Activated CD4-positive, alpha-beta T cell treated with anti-CD3 and anti-CD28 coated beads for 36 hours (primary cell): ENCODE data around the gene IFT80. TPM values are rescaled to one million over a fixed set of nuclear protein-coding genes. Genes with fewer than 3 reads are reported as not detected.
"Not testable (repeated sequence)": the region's sequence is repeated elsewhere in the genome, so short reads cannot be mapped to it uniquely, and the experiment has no call there.

Experiments used
- ATAC-seq: fragments of 200-7000 bp; cut with Tn5 transposase; one replicate; pipeline ENCODE4 v1.10.0; 2021; ENCODE audit warnings: mild to moderate bottlenecking, moderate library complexity
- CTCF ChIA-PET: fragments of 350-600 bp; sonication (Branson Sonifier 250); formaldehyde crosslinking; loops from one replicate; lab custom pipeline; 2021; ENCODE audit warnings: antibody characterized with exemption; lab: Charles Lee
- POLR2A ChIA-PET: fragments of 350-600 bp; sonication (Branson Sonifier 250); formaldehyde crosslinking; loops from one replicate; lab custom pipeline; 2021; ENCODE audit warnings: antibody characterized with exemption, inconsistent platforms; lab: Charles Lee
- DNase-seq: peaks from one replicate; pipeline ENCODE4 v3.0.0-alpha.2; 2020
- H3K27ac Mint-ChIP-seq: one replicate; pipeline ENCODE4 v1.8.0; 2021; ENCODE audit warnings: mixed read lengths
- H3K27me3 Mint-ChIP-seq: one replicate; pipeline ENCODE4 v1.8.0; 2021; ENCODE audit warnings: mixed read lengths
- H3K36me3 Mint-ChIP-seq: one replicate; pipeline ENCODE4 v1.8.0; 2021; ENCODE audit warnings: low read depth, mixed read lengths
- H3K4me1 Mint-ChIP-seq: one replicate; pipeline ENCODE4 v1.8.0; 2021; ENCODE audit warnings: mixed read lengths
- H3K4me3 Mint-ChIP-seq: one replicate; pipeline ENCODE4 v1.8.0; 2021; ENCODE audit warnings: mild to moderate bottlenecking, moderate library complexity, mixed read lengths
- H3K9me3 Mint-ChIP-seq: one replicate; pipeline ENCODE4 v1.8.0; 2021; ENCODE audit warnings: low read depth, mixed read lengths
- intact Hi-C, 2 experiments: fragments of 100-400 bp; cut with DNase I in 1 of 2; cut with micrococcal nuclease in 1 of 2; formaldehyde crosslinking; loops; one replicate each; pipeline versions ENCODE4 v1.14.2 to v1.15.1; 2022 to 2024; cut with DNase I, micrococcal nuclease
- total RNA-seq, 2 experiments: library from RNA; stranded (reverse); gene quantifications; one replicate each; pipeline ENCODE4 v1.2.3, GENCODE V29; 2021

The IFT80 gene
- total RNA-seq, 2 experiments from 2014 or later: 15.0 to 18.1 TPM

DNA sequence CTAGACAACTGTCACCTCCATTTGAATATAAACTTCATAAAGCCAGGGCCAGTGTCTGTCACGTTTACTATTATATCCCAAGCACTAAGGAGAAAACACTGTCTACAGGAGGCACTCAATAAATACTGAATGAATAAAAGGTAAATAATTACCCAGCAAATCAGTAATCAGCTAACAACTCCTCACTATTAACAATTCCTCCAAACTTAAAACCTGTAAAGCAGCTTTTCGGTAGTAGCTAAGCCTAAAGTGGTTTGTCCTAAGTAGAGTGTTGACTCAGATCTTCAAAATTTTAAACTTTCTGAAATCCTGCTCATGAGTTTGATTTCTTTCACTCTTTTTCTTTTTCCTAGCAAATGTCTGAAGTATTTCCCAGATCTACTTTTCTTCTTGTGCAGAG lies 133.9 kb downstream of the IFT80 start:
- Mint-ChIP-seq H3K9me3 (no peaks in the 10 kb centered on the region), H3K4me3 (no peak overlapping the region), H3K27ac (no peak overlapping the region), H3K4me1 (no peaks in the 10 kb centered on the region), H3K36me3 (peaks cover 9% of the 10 kb centered on the region), H3K27me3 (no peaks in the 10 kb centered on the region)
- DNase-seq (no peak), ATAC-seq (no peak)
- intact Hi-C loops: no loop called here
- ChIA-PET POLR2A (no interaction called here), CTCF (no interaction called here)

DNA sequence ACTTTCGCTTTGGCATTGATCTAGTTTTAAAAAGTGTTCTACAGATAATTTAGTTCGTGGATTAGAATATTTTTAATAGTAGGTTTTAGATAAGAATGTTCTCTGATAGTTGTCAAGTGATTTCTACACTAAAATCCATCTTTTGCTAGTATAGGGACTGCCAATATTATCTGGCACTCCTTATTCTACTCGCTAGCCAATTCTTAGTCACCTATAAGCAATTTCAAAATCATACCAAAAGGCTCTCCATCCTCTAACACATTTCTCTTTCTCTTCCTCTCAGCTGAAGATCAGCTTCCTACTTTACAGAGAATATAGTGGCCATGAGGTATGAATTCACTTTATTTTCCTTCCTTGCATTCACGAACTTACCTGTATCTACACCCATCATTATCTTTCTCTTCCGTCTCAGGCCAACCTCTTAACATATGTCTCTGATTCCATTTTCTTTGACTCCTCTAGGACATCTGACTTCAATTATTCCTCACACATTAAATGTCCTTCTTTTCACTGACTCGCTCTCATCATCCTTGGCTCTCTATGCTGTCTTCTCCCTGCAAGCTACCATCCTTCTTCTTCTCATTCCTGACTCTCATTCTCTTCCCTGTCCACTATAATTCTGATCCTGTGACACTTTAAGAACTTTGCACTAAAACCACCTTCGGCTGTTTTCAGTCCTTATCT lies 138.3 kb downstream of the IFT80 start:
- H3K36me3 Mint-ChIP-seq: peaks cover 7% of the 10 kb centered on the region
- CTCF ChIA-PET: no interaction called here
- DNase-seq (no peak), ATAC-seq (no peak)
- POLR2A ChIA-PET: no interaction called here
- H3K27ac Mint-ChIP-seq: no peak overlapping the region
- H3K4me1 Mint-ChIP-seq: no peaks in the 10 kb centered on the region
- no peaks in the 10 kb centered on the region for H3K27me3 Mint-ChIP-seq
- no peak overlapping the region for H3K4me3 Mint-ChIP-seq
- no peaks in the 10 kb centered on the region for H3K9me3 Mint-ChIP-seq
- intact Hi-C loops: no loop called here

DNA sequence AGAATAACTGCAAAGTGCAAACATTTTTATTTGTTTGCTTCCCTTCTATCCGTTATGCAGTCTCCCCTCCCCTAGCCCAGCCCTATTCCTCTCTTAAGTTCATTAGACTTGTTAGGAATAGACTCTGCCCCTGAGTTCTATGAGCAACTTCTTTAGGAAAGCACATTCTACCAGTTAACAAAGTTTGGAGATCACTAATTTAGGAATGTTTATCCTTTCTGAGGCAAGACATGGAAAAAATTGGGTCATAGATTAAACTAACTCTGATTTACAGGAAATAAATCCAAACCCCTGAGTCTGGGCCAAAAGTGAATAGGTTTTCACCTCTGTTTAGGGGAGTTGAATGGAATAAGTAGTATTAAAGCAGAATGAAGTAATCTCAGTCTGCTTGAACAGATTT lies 139.4 kb downstream of the IFT80 start:
- Mint-ChIP-seq H3K27ac (no peak overlapping the region), H3K36me3 (peaks cover 7% of the 10 kb centered on the region), H3K27me3 (no peaks in the 10 kb centered on the region), H3K4me3 (no peak overlapping the region), H3K4me1 (no peaks in the 10 kb centered on the region), H3K9me3 (no peaks in the 10 kb centered on the region)
- intact Hi-C loops: no loop called here
- POLR2A ChIA-PET: no interaction called here
- CTCF ChIA-PET: interaction anchor here (0.7 kb wide), 1 partner anchor 154 kb away, joined by 3 read pairs; no protein-coding TSS in a partner anchor
- DNase-seq (no peak), ATAC-seq (no peak)

DNA sequence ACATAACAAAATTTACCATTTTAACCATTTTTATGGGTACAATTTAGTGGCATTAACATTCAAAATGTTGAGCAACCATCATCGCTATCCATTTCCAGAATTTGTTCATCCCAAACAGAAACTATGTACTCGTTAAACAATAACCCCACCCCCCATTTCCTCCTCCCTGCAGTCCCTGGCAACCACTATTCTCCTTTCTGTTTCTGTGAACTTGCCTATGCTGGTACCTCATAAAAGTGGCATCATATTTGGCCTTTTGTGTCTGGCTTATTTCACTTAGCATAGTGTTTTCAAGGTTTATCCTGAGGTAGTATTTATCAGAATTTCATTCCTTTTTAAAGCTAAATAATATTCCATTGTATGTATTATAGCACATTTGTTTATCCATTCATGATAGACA lies 141.4 kb downstream of the IFT80 start:
- H3K27me3 Mint-ChIP-seq: no peaks in the 10 kb centered on the region
- no peaks in the 10 kb centered on the region for H3K9me3 Mint-ChIP-seq
- ChIA-PET CTCF (no interaction called here), POLR2A (no interaction called here)
- H3K27ac Mint-ChIP-seq: no peak overlapping the region
- no peak overlapping the region for H3K4me3 Mint-ChIP-seq
- DNase-seq: no peak
- peaks cover 4% of the 10 kb centered on the region for H3K36me3 Mint-ChIP-seq
- no peaks in the 10 kb centered on the region for H3K4me1 Mint-ChIP-seq
- intact Hi-C loops: no loop called here
- ATAC-seq: no peak

DNA sequence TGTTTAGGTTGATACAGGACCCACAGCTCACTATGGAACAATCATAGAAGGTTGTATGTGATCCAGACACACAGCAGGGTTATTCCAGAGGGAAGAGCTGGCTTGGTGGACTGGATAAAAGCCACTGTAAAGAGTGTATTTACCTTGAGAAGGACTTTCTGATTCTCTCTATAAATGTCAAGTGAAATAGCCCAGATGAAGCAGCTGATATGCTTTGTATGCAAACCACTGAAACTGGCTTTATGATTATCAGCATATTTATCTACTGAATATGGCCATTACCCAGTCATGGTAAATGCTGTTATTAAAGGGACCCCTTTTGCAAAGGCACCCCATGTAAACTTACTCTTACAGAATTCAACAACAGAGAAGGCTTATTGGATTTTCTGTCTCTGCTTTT lies 145.7 kb downstream of the IFT80 start:
- ChIA-PET POLR2A (no interaction called here), CTCF (no interaction called here)
- H3K27me3 Mint-ChIP-seq: peaks cover 4% of the 10 kb centered on the region
- intact Hi-C loops: no loop called here
- no peak for DNase-seq
- H3K9me3 Mint-ChIP-seq: no peaks in the 10 kb centered on the region
- H3K27ac Mint-ChIP-seq: no peak overlapping the region
- H3K4me3 Mint-ChIP-seq: no peak overlapping the region
- H3K36me3 Mint-ChIP-seq: no peaks in the 10 kb centered on the region
- ATAC-seq: no peak
- no peaks in the 10 kb centered on the region for H3K4me1 Mint-ChIP-seq

DNA sequence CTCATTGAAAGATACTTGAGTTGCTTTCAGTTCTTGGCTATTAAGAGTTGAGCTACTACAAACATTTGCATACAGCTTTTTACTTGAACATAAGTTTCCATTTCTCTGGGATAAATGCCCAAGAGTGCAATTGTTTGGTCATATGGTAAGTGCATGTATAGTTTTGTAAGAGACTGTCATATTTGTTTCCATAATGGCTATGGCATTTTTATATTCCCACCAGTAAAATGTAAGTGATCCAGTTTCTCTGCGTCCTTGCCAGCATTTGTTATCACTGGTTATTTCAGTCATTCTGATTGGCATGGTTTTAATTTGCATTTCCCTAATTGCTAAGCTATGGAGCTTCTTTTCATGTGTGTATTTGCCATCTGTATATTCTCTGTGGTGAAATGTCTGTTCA lies 151.3 kb downstream of the IFT80 start:
- intact Hi-C loops: no loop called here
- Mint-ChIP-seq H3K27me3 (peaks cover 6% of the 10 kb centered on the region), H3K36me3 (no peaks in the 10 kb centered on the region), H3K9me3 (no peaks in the 10 kb centered on the region), H3K4me1 (no peaks in the 10 kb centered on the region), H3K27ac (no peak overlapping the region), H3K4me3 (no peak overlapping the region)
- ChIA-PET POLR2A (no interaction called here), CTCF (no interaction called here)
- ATAC-seq (no peak), DNase-seq (no peak)

DNA sequence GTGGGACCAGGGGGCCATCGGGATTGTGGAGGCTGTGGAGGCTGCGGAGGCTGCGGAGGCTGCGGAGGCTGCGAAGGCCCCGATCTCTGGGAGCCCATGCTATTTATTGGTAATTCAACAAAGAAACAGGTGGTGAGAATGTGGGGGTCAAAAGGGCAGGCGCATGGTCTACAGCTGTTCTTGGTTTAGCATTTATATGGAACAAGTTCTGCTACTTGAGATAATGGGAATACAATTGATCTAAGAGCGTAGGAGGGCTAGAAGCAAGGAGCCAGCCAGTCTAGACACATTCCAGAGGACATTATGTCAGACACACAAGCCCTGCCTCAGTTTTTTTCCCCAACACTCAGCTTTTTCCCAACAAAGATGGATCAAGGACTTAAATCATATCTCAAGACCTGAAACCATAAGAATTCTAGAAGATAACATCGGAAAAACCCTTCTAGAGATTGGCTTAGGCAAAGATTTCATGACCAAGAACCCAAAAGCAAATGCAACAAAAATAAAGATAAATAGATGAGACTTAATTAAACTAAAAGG lies 153.7 kb downstream of the IFT80 start:
- H3K27me3 Mint-ChIP-seq: peaks cover 12% of the 10 kb centered on the region
- H3K27ac Mint-ChIP-seq: no peak overlapping the region
- CTCF ChIA-PET: no interaction called here

DNA sequence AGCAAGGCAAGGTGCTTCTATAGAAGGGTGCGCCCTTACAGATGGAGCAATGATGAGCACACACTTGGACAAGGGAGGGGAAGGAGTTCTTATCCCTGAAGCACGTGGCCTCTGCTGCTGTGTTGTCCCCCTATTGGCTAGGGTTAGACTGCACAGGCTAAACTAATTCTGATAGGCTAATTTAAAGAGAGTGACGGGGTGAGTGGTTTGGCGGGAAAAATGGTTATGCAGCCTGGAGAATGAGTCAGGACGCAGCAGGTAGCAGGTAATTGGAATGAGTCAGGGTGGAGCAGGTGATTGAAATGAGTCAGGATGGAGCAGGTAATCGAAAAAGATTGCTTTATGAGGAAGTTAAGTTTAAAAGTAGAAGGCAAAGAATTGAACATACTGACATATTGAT lies 158.3 kb downstream of the IFT80 start:
- H3K4me1 Mint-ChIP-seq, H3K27ac Mint-ChIP-seq, POLR2A ChIA-PET, DNase-seq, H3K36me3 Mint-ChIP-seq, H3K9me3 Mint-ChIP-seq, ATAC-seq, intact Hi-C loops, CTCF ChIA-PET, H3K4me3 Mint-ChIP-seq: not testable (repeated sequence)
- H3K27me3 Mint-ChIP-seq: peaks cover 20% of the 10 kb centered on the region

More for the DNA sequence above, 153.7 kb downstream of the IFT80 start:
- Mint-ChIP-seq H3K4me3 (no peak overlapping the region), H3K9me3 (no peaks in the 10 kb centered on the region), H3K4me1 (no peaks in the 10 kb centered on the region), H3K36me3 (no peaks in the 10 kb centered on the region)
- no peak for DNase-seq
- no peak for ATAC-seq
- POLR2A ChIA-PET: no interaction called here
- intact Hi-C loops: no loop called here

DNA sequence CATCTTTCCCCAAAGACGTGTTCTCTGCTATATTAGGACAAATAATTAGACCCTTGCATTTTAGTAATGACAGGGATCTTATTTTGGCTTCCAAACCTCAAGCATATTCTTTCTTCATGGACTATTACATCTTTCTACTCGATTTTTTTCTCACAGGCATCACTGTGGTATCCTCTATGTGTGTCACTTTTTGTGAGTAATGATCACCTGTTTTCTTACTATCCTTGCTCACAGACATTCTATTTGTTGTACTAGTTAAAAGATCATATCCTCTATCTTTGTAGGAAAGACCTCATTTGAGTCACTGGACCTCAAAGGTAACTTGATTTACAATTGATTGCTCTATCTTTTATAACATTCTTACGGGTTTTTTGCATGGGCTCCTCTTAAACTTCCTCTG lies 167.0 kb downstream of the IFT80 start:
- no peak overlapping the region for H3K27ac Mint-ChIP-seq
- H3K36me3 Mint-ChIP-seq: no peaks in the 10 kb centered on the region
- ChIA-PET POLR2A (no interaction called here), CTCF (no interaction called here)
- no peak overlapping the region for H3K4me3 Mint-ChIP-seq
- peaks cover 2% of the 10 kb centered on the region for H3K4me1 Mint-ChIP-seq
- ATAC-seq: no peak
- no peaks in the 10 kb centered on the region for H3K9me3 Mint-ChIP-seq
- H3K27me3 Mint-ChIP-seq: peaks cover 28% of the 10 kb centered on the region
- intact Hi-C loops: no loop called here
- DNase-seq: no peak

DNA sequence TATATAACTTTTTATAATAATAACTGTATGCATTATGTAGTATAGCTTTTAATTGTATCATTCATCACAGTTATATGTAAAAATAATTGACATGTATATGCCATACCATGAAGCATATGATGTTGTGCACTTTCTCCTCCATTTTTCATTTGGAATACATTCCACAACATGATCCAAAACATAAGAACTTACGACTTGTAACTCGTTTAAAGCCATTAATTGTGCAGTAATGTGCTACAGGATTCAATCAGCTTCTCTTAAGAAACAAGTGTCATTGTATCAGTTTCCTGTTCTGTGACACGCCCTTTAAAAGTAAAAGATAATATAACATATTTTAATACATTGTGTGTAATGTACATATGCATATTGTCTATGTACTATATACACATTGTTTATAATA lies 171.6 kb downstream of the IFT80 start:
- DNase-seq (no peak), ATAC-seq (no peak)
- ChIA-PET CTCF (no interaction called here), POLR2A (no interaction called here)
- H3K36me3 Mint-ChIP-seq: no peaks in the 10 kb centered on the region
- H3K27me3 Mint-ChIP-seq: peaks cover 44% of the 10 kb centered on the region
- no peak overlapping the region for H3K27ac Mint-ChIP-seq
- no peak overlapping the region for H3K4me3 Mint-ChIP-seq
- intact Hi-C loops: loop anchor here (10.0 kb wide), 2 partner anchors 193 to 257 kb away; no protein-coding TSS in a partner anchor
- H3K4me1 Mint-ChIP-seq: peaks cover 12% of the 10 kb centered on the region
- no peaks in the 10 kb centered on the region for H3K9me3 Mint-ChIP-seq

DNA sequence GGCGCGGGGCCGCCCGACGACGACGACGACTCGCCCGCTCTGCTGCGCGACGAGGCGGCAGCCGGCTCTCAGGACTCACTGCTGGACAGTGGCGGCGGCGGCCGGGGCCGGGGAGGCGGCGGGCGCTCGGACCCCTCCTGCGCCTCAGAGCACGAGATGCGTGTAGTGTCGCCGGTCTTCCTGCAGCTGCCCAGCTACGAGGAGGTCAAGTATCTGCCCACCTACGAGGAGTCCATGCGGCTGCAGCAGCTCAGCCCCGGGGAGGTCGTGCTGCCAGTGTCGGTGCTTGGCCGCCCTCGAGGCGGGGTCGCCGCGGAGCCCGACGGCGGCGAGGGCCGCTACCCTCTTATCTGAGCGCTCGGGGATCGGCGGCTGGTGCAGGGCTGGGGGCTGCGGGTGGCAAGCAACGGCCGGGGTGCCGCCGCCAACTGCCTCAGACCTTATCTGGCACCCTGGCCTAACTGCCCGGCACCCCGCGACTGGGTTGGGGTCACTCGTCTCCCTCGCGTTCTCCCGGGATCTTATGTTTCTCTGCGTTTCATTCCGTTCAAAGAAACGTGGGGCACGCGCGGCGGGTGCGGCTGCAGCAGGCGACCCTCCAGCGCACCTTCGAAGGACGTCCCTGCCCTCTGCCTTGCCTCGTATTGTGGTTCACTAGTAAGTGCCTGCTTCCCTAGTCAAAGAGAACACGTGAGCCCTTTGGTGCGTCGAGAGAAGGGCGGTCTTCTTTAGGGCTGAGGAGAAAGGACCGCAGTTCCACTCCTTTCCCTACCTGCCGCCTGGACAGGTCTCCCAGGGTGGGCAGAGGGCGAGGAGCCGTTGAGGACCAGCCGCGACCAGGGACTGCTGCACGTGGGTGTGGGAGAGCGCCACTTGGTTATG lies 172.8 kb downstream of the IFT80 start:
- Mint-ChIP-seq H3K36me3 (no peaks in the 10 kb centered on the region), H3K27me3 (peaks cover 44% of the 10 kb centered on the region), H3K4me3 (peak overlapping the region; percentile 62), H3K4me1 (peaks cover 10% of the 10 kb centered on the region), H3K27ac (no peak overlapping the region), H3K9me3 (no peaks in the 10 kb centered on the region)
- intact Hi-C loops: loop anchor here (10.0 kb wide), 2 partner anchors 191 to 259 kb away; no protein-coding TSS in a partner anchor
- ChIA-PET CTCF (interaction anchor here (0.7 to 1.4 kb wide), 8 partner anchors 8 to 250 kb away, joined by 3 to 5 read pairs (median 3); no protein-coding TSS in a partner anchor), POLR2A (interaction anchor here (0.5 to 0.6 kb wide), 2 partner anchors 173 to 387 kb away, joined by 3 to 4 read pairs; partner anchors contain the start of genes SCHIP1 and SMC4)
- ATAC-seq (peak; percentile 4), DNase-seq (peak; percentile 19)
